GM19455 (cell line): ENCODE measurements around the gene KLHL29.

Experiments
- ATAC-seq: cut with Tn5 transposase; IDR thresholded peaks from one replicate; pipeline ENCODE4 v1.9.1; 2021; ENCODE audit not compliant: unreplicated experiment

KLHL29 gene

DNA sequence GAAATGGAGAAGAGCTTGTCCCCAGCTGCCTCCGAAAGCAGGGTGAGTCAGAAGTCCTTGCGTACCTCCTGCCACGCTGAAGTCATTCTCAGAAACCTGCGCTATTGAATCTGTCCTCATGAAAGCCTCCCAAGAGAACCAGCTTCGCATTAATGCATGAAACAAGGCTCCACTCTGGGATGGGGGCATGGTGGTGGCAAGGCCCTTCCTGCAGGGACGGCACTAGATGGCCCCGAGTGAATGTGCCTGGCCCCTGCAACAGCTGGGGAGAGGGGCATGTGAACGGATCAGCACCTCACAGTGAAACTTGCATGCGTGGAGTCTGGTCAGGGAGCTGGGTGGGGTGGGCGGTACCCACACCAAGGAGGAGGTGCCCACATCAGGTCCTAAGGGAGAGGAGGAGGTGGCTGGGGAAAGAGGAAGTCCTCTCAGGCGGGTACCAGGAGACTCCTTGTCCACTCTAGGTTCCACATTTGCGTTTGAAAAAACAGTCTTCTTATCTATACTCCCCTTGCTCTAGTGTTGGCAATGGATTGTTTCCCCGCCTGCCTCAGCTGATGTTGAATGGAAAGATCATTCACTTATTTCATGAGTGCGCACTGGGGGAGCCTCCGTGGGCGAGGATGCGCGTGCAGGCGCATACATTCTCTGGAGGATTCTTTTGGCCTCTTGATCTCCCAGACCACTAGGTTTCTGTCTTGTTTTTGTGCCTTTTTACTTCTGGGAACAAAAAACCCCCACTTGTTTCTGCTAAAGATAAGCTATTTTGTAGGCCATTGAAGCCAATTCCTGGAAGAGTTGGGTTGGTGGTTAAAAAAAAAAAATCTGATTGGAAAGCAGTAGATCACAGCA is 104.7 kb downstream of the KLHL29 start:
- no peak for ATAC-seq

DNA sequence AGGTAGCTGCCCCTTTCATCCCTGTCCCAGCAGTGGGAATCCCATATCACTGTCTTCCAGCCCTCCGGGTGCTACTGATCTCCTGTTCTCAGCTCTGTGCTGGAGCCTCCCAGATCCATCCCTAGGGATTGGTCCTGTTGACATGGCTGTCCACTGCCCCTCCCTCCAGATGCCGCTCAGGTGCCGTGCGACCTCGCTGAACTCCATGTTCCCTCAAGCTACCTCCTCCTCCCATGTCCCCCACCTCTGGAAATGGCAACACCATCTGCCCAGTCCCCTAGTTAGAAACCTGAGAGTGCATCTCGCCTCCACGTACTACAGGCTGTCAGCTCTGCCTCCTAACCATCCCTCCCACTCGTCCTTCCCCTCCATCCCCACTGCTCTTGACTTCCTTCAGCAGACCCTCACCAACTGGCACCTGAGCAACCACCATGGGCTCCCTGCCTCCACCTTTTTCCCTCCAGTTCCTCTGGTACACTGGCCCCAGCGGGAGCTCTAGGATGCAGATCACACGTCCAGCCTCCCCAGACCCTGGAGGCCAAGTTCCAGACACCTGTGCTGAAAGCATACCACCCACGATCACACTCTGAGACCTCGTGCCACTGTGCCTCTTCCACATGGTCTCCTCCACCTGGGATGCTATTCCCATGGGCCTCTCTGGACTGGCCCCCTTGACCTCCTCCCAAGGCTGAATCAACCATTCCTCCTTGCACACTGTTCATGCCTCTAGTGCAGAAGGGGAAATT is 106.8 kb downstream of the KLHL29 start:
- no peak for ATAC-seq

DNA sequence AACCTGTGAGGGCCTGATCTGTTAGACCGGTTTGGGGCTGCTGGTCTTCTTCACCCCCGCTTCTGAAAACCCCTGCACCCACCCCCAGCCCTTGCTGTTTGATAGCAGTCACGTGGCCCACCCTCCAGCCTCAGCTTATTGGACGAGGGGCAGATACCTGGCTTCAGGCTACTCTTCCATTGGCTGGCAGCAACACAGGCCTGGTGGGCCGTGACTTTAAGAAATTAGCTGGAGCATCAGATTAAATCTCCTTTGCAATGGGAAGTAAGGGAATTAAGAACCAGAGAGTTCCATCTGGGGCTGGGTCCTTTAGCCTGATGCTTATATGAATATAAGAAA is 107.3 kb downstream of the KLHL29 start:
- no peak for ATAC-seq

GRCh38 chr2:23492921-23493320 is 107.9 kb downstream of the KLHL29 start:
- no peak for ATAC-seq

GRCh38 chr2:23493846-23494245 is 108.9 kb downstream of the KLHL29 start:
- no peak for ATAC-seq

- ATAC-seq = no peak
Observed at GRCh38 chr2:23494286-23494685, 109.3 kb downstream of the KLHL29 start.

GRCh38 chr2:23495661-23496114 is 110.7 kb downstream of the KLHL29 start:
- ATAC-seq = no peak

GRCh38 chr2:23496456-23496855 is 111.5 kb downstream of the KLHL29 start:
- no peak for ATAC-seq

DNA sequence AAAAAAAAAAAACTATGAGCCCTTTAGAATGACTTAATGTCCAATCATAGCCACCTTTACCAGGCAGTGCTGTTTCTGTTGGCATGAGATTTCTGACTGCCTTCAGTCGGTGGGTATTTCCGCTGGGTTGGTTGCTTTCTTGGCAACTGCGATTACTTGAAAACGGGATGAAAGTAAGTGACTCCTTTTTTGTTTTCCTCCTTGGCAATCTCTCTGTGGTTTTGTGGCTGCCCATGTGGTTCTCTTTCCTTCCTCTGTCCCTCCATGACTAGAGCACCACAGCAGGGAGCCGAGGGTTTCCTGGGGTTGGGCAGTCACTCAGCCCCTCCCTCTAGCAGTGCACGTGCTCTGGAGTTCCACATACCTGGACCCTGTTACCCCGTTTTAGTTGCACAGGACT is 112.1 kb downstream of the KLHL29 start:
- no peak for ATAC-seq

GRCh38 chr2:23497536-23497935 is 112.6 kb downstream of the KLHL29 start:
- no peak for ATAC-seq

- ATAC-seq = no peak
Observed at GRCh38 chr2:23498943-23499342, 114.0 kb downstream of the KLHL29 start.

- no peak for ATAC-seq
Observed at GRCh38 chr2:23499439-23499838, 114.5 kb downstream of the KLHL29 start.

DNA sequence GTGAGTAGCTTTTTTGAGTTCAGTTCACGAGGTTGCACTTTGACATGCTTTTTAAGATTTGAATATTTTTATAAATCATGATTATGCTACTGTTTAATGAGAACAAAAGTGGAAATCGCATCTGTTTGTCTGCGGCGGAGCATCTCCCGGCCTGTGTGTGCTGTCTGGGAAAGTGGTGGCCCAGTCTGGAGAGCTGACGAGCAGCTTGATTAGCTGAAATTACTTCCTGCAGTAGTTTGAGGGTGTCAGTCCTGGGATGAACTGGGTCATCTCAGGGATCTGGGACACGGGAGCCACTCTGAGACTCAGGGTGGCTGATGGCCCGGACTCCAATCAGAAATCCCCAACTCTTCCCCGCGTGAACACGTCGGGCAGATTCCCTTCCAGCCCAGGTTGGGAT is 115.9 kb downstream of the KLHL29 start:
- ATAC-seq = no peak

GRCh38 chr2:23502096-23502495 is 117.1 kb downstream of the KLHL29 start:
- ATAC-seq = no peak

DNA sequence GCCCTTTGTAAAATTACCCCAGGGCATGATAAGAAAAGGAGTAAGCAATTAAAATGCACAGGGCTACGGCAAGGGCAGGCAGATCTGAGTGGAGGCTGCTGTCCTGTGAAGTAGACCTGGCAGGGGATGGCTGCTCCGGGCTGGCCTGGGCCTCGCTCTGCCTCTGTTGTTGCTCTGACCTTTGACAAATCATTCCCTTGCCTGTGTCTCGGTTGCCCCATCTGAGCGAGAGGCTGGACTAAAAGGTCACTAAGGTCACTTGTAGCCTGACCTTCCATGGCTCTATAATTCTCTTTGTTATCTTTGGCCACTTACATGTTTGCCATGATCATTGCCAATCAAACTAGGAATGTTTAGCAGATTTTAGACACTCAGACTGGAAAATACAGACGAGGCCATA is 118.1 kb downstream of the KLHL29 start:
- ATAC-seq = no peak

- ATAC-seq = no peak
Observed at GRCh38 chr2:23503682-23504081, 118.7 kb downstream of the KLHL29 start.

GRCh38 chr2:23504591-23504990 is 119.6 kb downstream of the KLHL29 start:
- no peak for ATAC-seq

DNA sequence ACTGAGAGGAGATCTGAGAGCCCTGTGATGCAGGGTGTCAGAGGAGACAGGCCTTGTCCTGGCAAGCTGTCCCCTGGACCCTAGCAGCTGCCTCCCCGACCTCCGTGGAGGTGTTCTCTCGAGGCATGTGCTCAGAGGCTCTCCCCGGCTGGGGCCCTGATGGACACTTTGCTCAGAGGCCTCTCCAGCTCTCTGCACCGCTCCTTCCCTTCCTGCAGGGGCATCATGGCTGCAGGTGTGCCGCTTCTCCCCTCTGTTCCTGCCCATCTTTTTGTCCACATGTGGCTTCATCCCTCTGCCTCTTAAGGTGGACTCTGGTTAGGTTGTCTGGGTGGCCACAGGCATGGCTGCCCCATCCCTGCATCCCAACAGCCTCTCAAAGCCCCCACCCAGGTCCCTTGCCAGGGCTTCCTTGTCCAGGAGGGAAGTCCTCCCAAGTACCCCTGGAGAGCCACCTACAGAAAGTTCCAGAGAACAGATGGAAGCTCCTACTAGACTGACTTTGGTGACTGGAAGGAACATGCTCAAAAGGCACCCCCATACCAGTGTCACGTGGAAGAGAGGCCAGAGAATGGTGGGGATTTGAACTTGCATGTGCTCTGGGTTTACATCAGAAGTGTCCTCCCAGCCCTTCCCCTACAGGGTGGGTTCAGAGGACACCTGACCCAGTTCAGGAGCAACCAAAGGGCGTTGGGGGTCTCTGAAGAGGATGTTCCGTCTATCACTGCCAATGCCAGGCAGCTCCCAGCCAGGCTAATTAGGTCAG is 120.4 kb downstream of the KLHL29 start:
- no peak for ATAC-seq

DNA sequence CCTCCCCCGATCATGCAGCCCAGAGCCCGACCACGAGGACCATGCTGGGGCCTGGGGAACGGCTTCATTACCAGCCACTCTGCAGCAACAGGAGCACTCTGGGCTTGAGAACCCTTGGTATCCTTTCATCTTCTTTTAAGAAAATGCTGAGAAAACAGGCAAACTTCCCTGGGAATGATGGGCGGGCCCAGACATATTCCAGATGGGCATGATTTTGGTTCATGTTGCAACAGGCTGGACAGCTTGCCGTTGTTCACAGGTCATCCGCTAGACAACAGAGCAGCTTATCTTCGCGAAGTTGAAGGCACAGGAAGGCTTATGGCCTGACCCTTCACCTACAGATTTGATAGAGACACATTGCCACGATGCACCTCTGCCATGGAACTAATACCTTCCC is 121.0 kb downstream of the KLHL29 start:
- no peak for ATAC-seq

- ATAC-seq = no peak
Observed at GRCh38 chr2:23506531-23507266, 121.7 kb downstream of the KLHL29 start.
